HepG2 (cell line): ENCODE data around the gene NRL. TPM values are rescaled to one million over a fixed set of nuclear protein-coding genes. Genes with fewer than 3 reads are reported as not detected.

Experiments
- ATAC-seq: fragments of 200-7000 bp; cut with Tn5 transposase; 3 replicates; pipeline ENCODE4 v1.9.1; 2020; ENCODE audit warnings: mild to moderate bottlenecking, moderate library complexity
- BruUV-seq: library from RNA; stranded (reverse); fragments of 400-500 nt; replicated peaks from 2 replicates; lab custom pipeline; 2021; lab: Mats Ljungman, UMichigan
- CTCF ChIA-PET: fragments of 300-600 bp; formaldehyde crosslinking; extraction: SDS; loops from one replicate; lab custom pipeline; 2021; ENCODE audit warnings: low total read pairs, inconsistent platforms, low intra/inter-chr PET ratio; lab: Yijun Ruan, JAX
- POLR2A ChIA-PET: fragments of 350-600 bp; sonication (Branson Sonifier 250); formaldehyde crosslinking; loops from one replicate; lab custom pipeline; 2020; ENCODE audit warnings: antibody characterized with exemption, inconsistent platforms; lab: Yijun Ruan, JAX
- DNase-seq: peaks from one replicate; pipeline ENCODE4 v3.0.0-alpha.2; 2015; ENCODE audit warnings: low spot score
- FAIRE-seq: peaks from 3 replicates; lab custom pipeline; 2011; peaks lifted over from hg19 to GRCh38; lab: Jason Lieb, UNC
- H2AFZ ChIP-seq: one replicate; pipeline ENCODE4 v1.6.1; 2011; ENCODE audit warnings: low read length, inconsistent platforms
- H3K27ac ChIP-seq: fragments of 300-600 bp; 3 replicates; pipeline ENCODE4 v1.8.0; 2011; ENCODE audit warnings: mixed run types, mild to moderate bottlenecking, mixed read lengths, low read length, inconsistent platforms; ENCODE audit not compliant: insufficient read depth; ENCODE audit errors: extremely low read length
- H3K27me3 ChIP-seq, 2 experiments: fragments of 200-600 bp in 1 of 2; 2 replicates in 1 of 2; 3 replicates in 1 of 2; pipeline versions ENCODE4 v1.6.0 to v1.8.0; 2011; ENCODE audit warnings: low read length in 2 of 2, mild to moderate bottlenecking in 2 of 2, moderate library complexity in 2 of 2, inconsistent platforms in 1 of 2; ENCODE audit not compliant: insufficient read depth in 2 of 2, control insufficient read depth in 1 of 2
- H3K36me3 ChIP-seq, 2 experiments: fragments of 200-600 bp in 1 of 2; replicated peaks in 1 of 2; 2 replicates in 1 of 2; 3 replicates in 1 of 2; pipeline versions ENCODE4 v1.5.1 to v1.8.0; 2011; ENCODE audit warnings: low read length in 2 of 2, inconsistent platforms in 1 of 2; ENCODE audit not compliant: insufficient read depth in 2 of 2, control insufficient read depth in 1 of 2
- H3K4me1 ChIP-seq: 2 replicates; pipeline ENCODE4 v1.5.1; 2012; ENCODE audit warnings: low read length, inconsistent platforms; ENCODE audit not compliant: insufficient read depth
- H3K4me2 ChIP-seq: 2 replicates; pipeline ENCODE4 v1.6.0; 2011; ENCODE audit warnings: low read depth, low read length, inconsistent platforms
- H3K4me3 ChIP-seq, 3 experiments: fragments of 200-600 bp in 1 of 3; sonication (generic), shearing (Covaris generic) in 1 of 3; replicated peaks in 1 of 3; 2 replicates each; pipeline ENCODE4 v1.5.1; 2011 to 2016; ENCODE audit warnings: low read length in 3 of 3, inconsistent platforms in 2 of 3, low read depth in 2 of 3, mild to moderate bottlenecking in 2 of 3, control low read depth in 1 of 3, mixed read lengths in 1 of 3; ENCODE audit not compliant: insufficient read depth in 1 of 3
- H3K79me2 ChIP-seq: one replicate; pipeline ENCODE4 v1.6.1; 2011; ENCODE audit warnings: low read length, inconsistent platforms; ENCODE audit not compliant: insufficient read depth
- H3K9ac ChIP-seq: 2 replicates; pipeline ENCODE4 v1.6.0; 2011; ENCODE audit warnings: mild to moderate bottlenecking, low read depth, low read length, inconsistent platforms; ENCODE audit not compliant: insufficient read depth
- H3K9me3 ChIP-seq: 2 replicates; pipeline ENCODE4 v1.5.1; 2012; ENCODE audit warnings: mild to moderate bottlenecking, low read length
- H4K20me1 ChIP-seq: 2 replicates; pipeline ENCODE4 v1.6.0; 2011; ENCODE audit warnings: inconsistent platforms, mild to moderate bottlenecking, low read length, moderate library complexity; ENCODE audit not compliant: insufficient read depth
- CENPT ChIP-seq: sonication (generic); formaldehyde crosslinking; IDR thresholded peaks from 2 replicates; pipeline ENCODE4 v1.8.0; 2022; ENCODE audit warnings: low read depth, mild to moderate bottlenecking, moderate library complexity, missing genetic modification reagents
- DPF2 ChIP-seq: sonication (generic); formaldehyde crosslinking; IDR thresholded peaks from 2 replicates; pipeline ENCODE4 v1.4.0; 2020; ENCODE audit warnings: mild to moderate bottlenecking, low read depth, missing genetic modification reagents, borderline replicate concordance
- HNF4G ChIP-seq, 2 experiments: sonication (generic) in 1 of 2; formaldehyde crosslinking in 1 of 2; IDR thresholded peaks; 2 replicates each; pipeline versions ENCODE4 v1.4.0 to v1.6.1; 2011 to 2020; ENCODE audit warnings: borderline replicate concordance in 2 of 2, low read depth in 2 of 2, mild to moderate bottlenecking in 2 of 2, low read length in 1 of 2, missing genetic modification reagents in 1 of 2, moderate library complexity in 1 of 2
- KAT7 ChIP-seq: IDR thresholded peaks from 2 replicates; pipeline ENCODE4 v1.6.1; 2018; ENCODE audit warnings: borderline replicate concordance, missing compliant biosample characterization
- KDM1A ChIP-seq: IDR thresholded peaks from 2 replicates; pipeline ENCODE4 v1.6.1; 2016; ENCODE audit warnings: missing compliant biosample characterization
- NFE2 ChIP-seq: sonication (generic); formaldehyde crosslinking; IDR thresholded peaks from 2 replicates; pipeline ENCODE4 v1.4.0; 2020; ENCODE audit warnings: missing genetic modification reagents
- RBAK ChIP-seq: sonication (generic); formaldehyde crosslinking; IDR thresholded peaks from 2 replicates; pipeline ENCODE4 v1.5.1; 2020; ENCODE audit warnings: mild to moderate bottlenecking, missing genetic modification reagents
- RNF2 ChIP-seq: fragments of 450-650 bp; conservative IDR thresholded peaks from 2 replicates; pipeline ENCODE4 v1.6.1; 2016; ENCODE audit warnings: low read depth
- SMARCC2 ChIP-seq: fragments of 450-650 bp; IDR thresholded peaks from 2 replicates; pipeline ENCODE4 v1.6.1; 2017; ENCODE audit warnings: antibody characterized with exemption, mild to moderate bottlenecking
- TOE1 ChIP-seq: sonication (generic); formaldehyde crosslinking; IDR thresholded peaks from 2 replicates; pipeline ENCODE4 v1.4.0; 2020; ENCODE audit warnings: mild to moderate bottlenecking, missing genetic modification reagents
- XBP1 ChIP-seq: sonication (generic); formaldehyde crosslinking; IDR thresholded peaks from 2 replicates; pipeline ENCODE4 v1.5.0; 2020; ENCODE audit warnings: missing genetic modification reagents
- ZKSCAN5 ChIP-seq: sonication (generic); formaldehyde crosslinking; IDR thresholded peaks from 2 replicates; pipeline ENCODE4 v1.5.1; 2020; ENCODE audit warnings: mild to moderate bottlenecking, missing genetic modification reagents
- ZNF614 ChIP-seq: IDR thresholded peaks from 2 replicates; pipeline ENCODE4 v1.6.1; 2018; ENCODE audit warnings: missing biosample characterization, missing genetic modification reagents, inconsistent platforms, borderline replicate concordance
- WGBS: methylation state at CpG from one replicate; pipeline ENCODE4 v1.1.6; 2017; ENCODE audit warnings: low lambda C conversion rate; 5-methylcytosine and 5-hydroxymethylcytosine counted together
- in situ Hi-C: cut with HindIII; loops from 2 replicates; pipeline ENCODE4 v1.10.0; 2017; ENCODE audit warnings: low pct_unique_long_range_greater_than_20kb; ENCODE audit not compliant: extremely low pct_ligation_motif_present
- intact Hi-C: fragments of 100-400 bp; cut with micrococcal nuclease; formaldehyde crosslinking; loops from one replicate; pipeline ENCODE4 v1.10.0; 2022; ENCODE audit not compliant: unreplicated experiment
- polyA plus RNA-seq, 8 experiments: library from polyadenylated mRNA; depleted of rRNA in 3 of 8; stranded (reverse) in 7 of 8; unstranded in 1 of 8; fragments of >200 nt; fragmentation: Illumina TruSeq in 4 of 8; extraction: Trizol in 4 of 8; gene quantifications; 2 replicates each; pipeline versions ENCODE4 v1.2.1 to v1.2.3, GENCODE V29; 2011 to 2016; ENCODE audit warnings: low read depth in 4 of 8, missing spikeins in 1 of 8, mixed read lengths in 1 of 8; ENCODE audit not compliant: insufficient read depth in 1 of 8
- total RNA-seq, 5 experiments: library from RNA; depleted of rRNA; stranded (reverse); fragments of >200 nt; fragmentation: Illumina TruSeq; extraction: Trizol; gene quantifications; 2 replicates each; pipeline ENCODE4 v1.2.3, GENCODE V29; 2016; ENCODE audit warnings: low read depth in 1 of 5
- TF ChIP-seq, protein P1 (sequence below): sonication (generic); formaldehyde crosslinking; conservative IDR thresholded peaks from 2 replicates; pipeline ENCODE4 v1.5.0; 2020; ENCODE audit warnings: missing genetic modification reagents
- TF ChIP-seq, protein P2 (sequence below): sonication (generic); formaldehyde crosslinking; IDR thresholded peaks from 2 replicates; pipeline ENCODE4 v1.4.0; 2020; ENCODE audit warnings: missing genetic modification reagents, borderline replicate concordance

The NRL gene
- total and polyA plus RNA-seq, 2 of the 13 experiments (the other 11 are each of a cell fraction or from before 2014, with no cell fraction given): 2.5 to 4.7 TPM

DNA sequence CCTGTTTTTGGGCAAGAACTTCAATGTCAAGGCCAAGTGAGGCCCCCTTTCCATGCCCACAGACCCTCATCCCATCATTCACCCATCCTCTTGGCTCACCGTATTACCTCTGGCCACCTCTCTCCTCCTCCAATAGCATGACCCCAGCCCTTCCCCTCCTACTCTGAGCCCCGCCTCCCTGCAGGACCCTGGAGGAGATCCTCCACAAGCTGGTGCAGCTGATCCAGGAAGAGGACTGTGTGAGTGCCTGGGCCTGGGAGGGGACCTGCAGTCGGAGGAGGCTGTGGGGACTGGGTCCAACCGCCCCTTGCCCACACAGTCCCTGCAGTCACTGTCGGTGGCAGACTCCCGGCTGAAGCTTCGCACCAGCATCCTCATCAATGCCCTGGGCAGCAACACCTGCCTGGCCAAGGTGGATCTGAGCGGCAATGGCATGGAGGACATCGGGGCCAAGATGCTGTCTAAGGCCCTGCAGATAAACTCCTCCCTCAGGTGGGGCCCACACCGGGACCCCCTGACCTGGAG is 55.7 kb downstream of the NRL start (continued):
- TF ChIP-seq ZKSCAN5 (CRISPR knock-in tag): no peak
- no peak for TF ChIP-seq SMARCC2
- TF ChIP-seq KDM1A (CRISPR knock-in tag): no peak

DNA sequence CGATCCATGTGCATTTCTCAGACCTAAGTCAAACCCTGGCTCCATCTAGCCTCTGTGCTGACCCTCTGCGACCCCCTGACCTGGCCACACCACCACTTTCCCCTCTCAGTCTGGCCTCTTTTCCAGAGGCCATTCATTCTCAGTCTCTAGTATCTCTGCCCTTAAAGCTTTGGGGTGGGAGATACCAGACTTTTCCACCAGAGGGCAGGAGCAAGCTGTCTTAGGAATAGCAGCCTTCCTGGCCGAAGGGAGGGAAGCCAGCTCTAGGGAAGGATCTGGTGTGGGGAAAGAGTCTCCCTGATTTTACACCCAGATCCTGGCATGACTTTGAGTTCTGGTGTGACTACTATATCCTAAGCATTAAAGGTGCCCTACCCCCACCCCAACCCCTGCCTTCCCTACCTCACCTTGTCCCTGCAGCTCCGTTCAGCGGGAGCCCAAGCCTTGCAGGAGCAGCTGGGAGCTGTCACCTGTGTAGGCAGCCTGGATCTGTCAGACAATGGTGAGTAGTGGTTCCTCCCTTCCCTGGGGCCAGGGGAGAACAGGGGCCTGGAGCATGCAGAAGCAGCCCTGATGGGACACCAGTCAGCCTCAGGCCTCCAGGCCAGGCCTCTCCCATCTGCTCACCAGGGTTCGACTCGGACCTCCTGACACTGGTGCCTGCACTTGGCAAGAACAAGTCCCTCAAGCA is 56.3 kb downstream of the NRL start:
- in situ Hi-C loops: loop anchor here (5.0 kb wide), 2 partner anchors 34 to 104 kb away; partner anchors contain the start of genes IRF9 and PCK2
- Histone ChIP-seq H4K20me1 (no peaks in the 10 kb centered on the region), H3K4me1 (peaks cover 40% of the 10 kb centered on the region), H3K4me3 (no peak overlapping the region), H3K27ac (no peak overlapping the region), H3K27me3 (peaks cover 19 to 48% of the 10 kb centered on the region in 2 experiments; a peak in 4 of 5 replicates), H3K79me2 (no peaks in the 10 kb centered on the region), H2AFZ (no peak overlapping the region), H3K9me3 (no peaks in the 10 kb centered on the region), H3K9ac (no peak overlapping the region), H3K4me2 (peak overlapping the region; percentile 13; the same call in 1 of the 2 replicates), H3K36me3 (no peaks in the 10 kb centered on the region)
- 36% methylated on average over 7 of the region's 7 CpGs for whole genome bisulfite sequencing
- intact Hi-C loops: loop anchor here (1.0 to 2.0 kb wide), 5 partner anchors 32 to 238 kb away; partner anchors contain the start of gene IRF9
- ChIA-PET POLR2A (interaction anchor here (0.8 to 9.6 kb wide), 27 partner anchors 8 to 249 kb away, joined by 3 to 226 read pairs (median 7); partner anchors contain the start of genes CHMP4A, CIDEB, DCAF11 and DHRS1), CTCF (interaction anchor here (1.2 to 5.4 kb wide), 8 partner anchors 22 to 239 kb away, joined by 3 to 109 read pairs (median 12); partner anchors contain the start of genes IRF9 and PCK2)
- no TSS peak for BruUV-seq
- ATAC-seq (peak; percentile 84), DNase-seq (peak; percentile 89), FAIRE-seq (peak; percentile 98)
- TF ChIP-seq NFE2 (CRISPR knock-in tag): no peak
- no peak for TF ChIP-seq HNF4G (IDR thresholded peaks at IDR 0.05; ENCODE audit: borderline replicate concordance, low read depth, low read length)
- peak; percentile 69; the same call in 1 of the 2 replicates for TF ChIP-seq HNF4G (CRISPR knock-in tag; IDR thresholded peaks at IDR 0.05; ENCODE audit: borderline replicate concordance, low read depth)
- no peak for TF ChIP-seq RBAK (CRISPR knock-in tag)
- no peak for TF ChIP-seq DPF2 (CRISPR knock-in tag)
- no peak for TF ChIP-seq CENPT (CRISPR knock-in tag)
- TF ChIP-seq TOE1 (CRISPR knock-in tag): 0 out of 2 replicates have a peak, but pooled peaks have one; percentile 41
- TF ChIP-seq, protein P1, sequence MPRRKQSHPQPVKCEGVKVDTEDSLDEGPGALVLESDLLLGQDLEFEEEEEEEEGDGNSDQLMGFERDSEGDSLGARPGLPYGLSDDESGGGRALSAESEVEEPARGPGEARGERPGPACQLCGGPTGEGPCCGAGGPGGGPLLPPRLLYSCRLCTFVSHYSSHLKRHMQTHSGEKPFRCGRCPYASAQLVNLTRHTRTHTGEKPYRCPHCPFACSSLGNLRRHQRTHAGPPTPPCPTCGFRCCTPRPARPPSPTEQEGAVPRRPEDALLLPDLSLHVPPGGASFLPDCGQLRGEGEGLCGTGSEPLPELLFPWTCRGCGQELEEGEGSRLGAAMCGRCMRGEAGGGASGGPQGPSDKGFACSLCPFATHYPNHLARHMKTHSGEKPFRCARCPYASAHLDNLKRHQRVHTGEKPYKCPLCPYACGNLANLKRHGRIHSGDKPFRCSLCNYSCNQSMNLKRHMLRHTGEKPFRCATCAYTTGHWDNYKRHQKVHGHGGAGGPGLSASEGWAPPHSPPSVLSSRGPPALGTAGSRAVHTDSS (CRISPR knock-in tag): no peak
- TF ChIP-seq KAT7 (CRISPR knock-in tag): no peak; the same call in 1 of the 2 replicates
- TF ChIP-seq, protein P2, sequence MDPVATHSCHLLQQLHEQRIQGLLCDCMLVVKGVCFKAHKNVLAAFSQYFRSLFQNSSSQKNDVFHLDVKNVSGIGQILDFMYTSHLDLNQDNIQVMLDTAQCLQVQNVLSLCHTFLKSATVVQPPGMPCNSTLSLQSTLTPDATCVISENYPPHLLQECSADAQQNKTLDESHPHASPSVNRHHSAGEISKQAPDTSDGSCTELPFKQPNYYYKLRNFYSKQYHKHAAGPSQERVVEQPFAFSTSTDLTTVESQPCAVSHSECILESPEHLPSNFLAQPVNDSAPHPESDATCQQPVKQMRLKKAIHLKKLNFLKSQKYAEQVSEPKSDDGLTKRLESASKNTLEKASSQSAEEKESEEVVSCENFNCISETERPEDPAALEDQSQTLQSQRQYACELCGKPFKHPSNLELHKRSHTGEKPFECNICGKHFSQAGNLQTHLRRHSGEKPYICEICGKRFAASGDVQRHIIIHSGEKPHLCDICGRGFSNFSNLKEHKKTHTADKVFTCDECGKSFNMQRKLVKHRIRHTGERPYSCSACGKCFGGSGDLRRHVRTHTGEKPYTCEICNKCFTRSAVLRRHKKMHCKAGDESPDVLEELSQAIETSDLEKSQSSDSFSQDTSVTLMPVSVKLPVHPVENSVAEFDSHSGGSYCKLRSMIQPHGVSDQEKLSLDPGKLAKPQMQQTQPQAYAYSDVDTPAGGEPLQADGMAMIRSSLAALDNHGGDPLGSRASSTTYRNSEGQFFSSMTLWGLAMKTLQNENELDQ (CRISPR knock-in tag): peak; percentile 96; the same call in 1 of the 2 replicates
- no peak for TF ChIP-seq RNF2
- no peak for TF ChIP-seq XBP1 (CRISPR knock-in tag)
- peak; percentile 90; the same call in 1 of the 2 replicates for TF ChIP-seq ZNF614 (CRISPR knock-in tag)
